ENCODE data around the gene SPESP1.

DNA sequence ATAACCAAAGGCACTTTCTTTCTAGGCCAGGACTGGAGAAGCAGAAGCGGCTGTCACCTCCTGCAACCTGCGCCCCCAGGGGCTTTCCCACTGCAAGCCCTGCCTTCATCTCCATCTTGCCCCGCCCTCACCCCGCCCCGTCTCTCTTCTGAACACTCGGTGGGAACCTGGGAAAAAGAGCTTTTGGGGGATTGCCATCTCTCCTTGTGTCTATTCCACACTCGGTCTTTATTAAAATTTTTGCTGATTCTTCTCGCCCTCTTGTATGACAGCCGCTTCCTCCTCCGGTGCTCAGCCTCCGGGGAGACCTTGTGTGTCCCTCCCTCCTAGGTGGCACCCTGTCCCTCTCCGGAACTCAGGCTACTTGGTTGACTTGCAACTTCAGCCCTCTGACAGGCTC is 41.9 kb upstream of the SPESP1 start:
- TF ChIP-seq CTCF (IDR thresholded peaks at IDR 0.05 in 4 of 5, conservative IDR thresholded peaks at IDR 0.05 in 1 of 5) (no peak), POLR2A (IDR thresholded peaks at IDR 0.05) (no peak)

All from gastrocnemius medialis (tissue), 4 donors.